K562 (cell line): ENCODE results near the gene DIP2B.
A peak's percentile ranks its signal among the peaks of the same experiment; 100 is the strongest.

Experiments used
- FOSL1 ChIP-seq: fragments of 200-800 bp; sonication (Bioruptor generic); conservative IDR thresholded peaks from 2 replicates; pipeline ENCODE4 v1.6.1; 2016; ENCODE audit warnings: missing genetic modification characterization, missing compliant biosample characterization
- PHF20 ChIP-seq: fragments of 450-650 bp; IDR thresholded peaks from 2 replicates; pipeline ENCODE4 v1.6.1; 2018; ENCODE audit not compliant: partially characterized antibody

- peak; percentile 66 for TF ChIP-seq FOSL1 (tag)
- TF ChIP-seq PHF20, result no peak
These were observed 92.7 kb downstream of the DIP2B start for GRCh38 chr12:50597200-50598195.
